CD4-positive, alpha-beta T cell treated with Interferon gamma for 1 hour (primary cell): ENCODE data around the gene SPTB.

Experiments
- DNase-seq: peaks from one replicate; pipeline ENCODE4 v3.0.0-alpha.2; 2020

The SPTB gene

DNA sequence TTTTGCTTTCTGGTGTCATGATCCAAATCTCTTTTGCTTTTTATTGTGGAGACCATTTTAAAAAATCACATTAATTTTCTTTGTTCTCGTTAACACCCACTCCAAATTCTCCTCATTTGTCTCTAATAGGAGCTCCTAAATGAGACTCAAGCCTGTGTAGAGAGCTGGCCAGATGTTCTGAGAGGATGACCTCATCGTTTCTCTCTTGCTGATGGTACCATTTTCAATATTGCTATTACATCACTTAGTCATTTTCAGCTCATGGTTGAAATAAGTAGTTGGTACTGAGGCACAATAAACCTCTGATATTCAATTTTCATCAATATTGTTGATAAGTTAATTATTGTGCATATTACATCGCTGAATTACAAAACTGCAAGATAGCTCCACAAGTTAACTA, 31.5 kb downstream of the SPTB start:
- no peak for DNase-seq

DNA sequence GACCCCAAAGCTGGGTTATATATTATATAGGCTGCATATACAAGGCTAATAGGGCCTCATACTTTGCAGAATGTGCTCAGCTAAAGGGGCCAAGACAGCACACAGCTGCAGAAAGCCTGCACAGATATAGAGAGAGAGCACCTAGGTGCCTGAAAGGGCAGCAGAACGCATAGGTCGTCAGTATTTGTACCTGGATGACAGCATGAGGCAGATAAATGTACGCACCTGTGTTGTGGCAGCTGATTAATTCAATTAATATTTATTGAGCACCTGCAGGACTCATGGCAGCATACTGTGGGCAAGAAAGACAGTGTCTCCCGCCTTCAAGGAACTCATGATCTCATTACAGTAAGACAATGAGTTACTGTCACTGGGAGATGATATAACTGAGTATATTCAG, 33.4 kb downstream of the SPTB start:
- DNase-seq = no peak

DNA sequence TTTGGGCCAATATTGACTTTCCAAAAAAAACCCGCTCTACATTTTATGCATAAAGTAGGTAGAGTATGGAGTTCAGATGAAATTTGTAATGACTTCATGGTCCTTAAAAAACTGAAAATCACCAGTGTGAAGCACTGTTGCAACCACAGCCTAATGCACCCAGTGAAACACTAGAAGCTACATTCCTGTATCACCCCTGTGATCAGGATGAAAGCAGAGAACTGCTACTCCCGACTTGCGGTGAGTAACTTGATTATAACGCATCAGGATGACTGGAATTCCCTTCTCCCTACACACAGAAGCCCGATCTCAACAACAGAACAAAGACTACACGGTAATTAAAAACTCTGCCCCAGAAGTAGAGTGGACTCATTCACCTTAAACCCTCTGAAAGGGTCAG, 33.8 kb downstream of the SPTB start:
- DNase-seq = no peak

DNA sequence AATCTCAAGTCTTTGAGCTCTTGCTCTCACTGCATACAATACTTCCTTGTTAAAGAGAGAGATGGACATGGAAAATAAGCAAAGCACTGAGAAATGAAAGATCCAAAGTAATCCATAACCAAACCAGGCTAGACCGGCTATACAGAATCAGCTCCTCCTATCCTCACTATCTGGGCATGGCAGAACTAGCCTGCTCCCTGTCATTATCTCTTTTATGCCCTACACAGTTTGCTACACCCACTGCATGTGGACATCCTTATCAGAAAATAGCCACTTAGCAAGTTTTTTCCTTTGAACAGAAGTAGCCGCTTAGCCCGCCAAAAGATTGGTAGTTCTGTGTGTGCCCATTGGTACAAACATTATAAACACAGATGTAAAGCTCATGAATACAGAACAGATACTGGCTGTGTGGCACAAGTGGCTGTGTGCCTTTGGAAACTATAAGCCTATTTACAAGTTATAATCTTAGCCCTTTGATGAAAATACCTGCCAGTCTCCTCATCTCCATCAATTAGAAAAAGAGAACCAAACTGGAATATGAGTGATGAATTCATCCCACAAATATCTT, 34.7 kb downstream of the SPTB start:
- DNase-seq = no peak

DNA sequence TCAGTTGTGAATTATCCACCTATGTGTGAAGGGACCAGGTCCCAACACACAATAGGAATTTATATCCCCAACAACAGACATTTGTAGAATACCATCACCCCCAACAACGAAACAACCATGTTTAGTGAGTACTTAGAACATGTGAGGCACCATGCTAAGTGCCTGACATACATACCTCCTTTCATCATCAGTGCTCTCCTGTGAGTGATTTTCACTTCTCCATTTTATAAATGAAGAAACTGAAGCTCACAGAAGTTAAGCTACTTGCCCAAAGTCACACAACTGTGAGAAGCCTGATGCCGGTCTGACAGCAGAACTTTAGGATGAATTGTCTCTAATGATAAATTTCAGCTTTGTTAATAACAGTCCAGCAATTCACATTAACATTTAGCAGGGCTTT, 35.4 kb downstream of the SPTB start:
- no peak for DNase-seq

DNA sequence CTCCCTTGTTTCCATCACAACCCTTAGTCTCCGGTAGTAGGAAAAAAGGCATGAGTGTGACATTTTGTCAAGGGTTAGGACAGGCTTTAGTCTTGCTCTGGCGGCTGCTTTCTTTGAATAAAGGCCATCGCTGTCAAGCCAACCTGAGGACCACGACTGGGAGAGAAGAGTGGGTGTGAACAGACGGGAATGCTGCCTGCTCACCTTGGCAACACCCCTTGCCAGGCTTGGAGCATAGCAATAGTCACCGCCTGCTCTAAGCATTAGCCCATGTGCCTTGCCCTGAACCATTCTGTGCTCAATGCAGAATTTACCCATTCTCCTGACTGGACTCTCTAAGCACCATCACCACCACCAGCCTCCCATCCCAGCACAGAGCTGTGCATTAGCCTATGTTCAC, 36.2 kb downstream of the SPTB start:
- no peak for DNase-seq

DNA sequence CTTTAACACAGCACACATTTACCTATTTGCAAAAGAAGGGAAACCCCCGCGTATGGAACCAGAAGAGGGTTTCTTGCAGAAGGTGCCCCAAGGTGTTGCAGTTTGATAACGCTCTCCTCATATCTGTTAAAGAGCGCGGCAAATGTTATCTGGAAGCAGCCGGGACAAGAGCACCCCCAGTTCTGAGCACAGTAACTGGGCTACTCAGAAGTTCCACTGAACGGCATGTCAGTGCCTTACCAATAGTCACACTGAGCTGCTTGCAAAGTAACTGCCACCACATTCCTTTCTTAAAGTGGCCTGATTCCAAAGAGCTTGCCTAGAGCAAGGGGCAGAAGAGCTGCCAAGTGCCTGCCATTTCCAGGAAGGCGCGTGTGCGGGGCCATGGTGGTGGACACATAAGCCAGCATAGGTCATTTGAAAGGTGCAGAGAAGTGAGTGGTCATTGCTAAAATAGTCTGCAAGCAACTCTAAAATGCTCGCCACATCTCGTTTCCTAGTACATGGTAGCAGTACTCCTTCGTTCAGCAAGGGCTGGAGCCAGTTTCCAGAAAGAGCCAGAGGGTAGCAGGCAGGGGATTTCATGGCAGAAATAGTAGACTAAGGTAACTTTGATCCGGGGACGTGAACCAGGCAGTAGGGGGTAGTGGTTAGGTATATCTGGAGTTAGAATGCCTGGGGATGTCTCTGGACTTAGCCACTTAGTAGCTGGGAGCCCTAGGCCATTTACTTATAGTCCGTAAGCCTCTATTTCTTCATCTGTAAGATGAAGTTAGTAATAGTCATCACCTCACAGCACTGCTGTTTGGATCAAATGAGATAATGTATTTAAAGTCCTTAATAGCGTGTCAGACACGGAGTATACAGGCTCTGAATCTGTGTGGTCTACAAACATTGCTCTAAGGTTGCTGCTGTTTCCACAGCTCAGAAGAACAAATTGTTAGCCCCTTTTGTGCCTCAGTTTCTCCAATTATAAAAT, 37.6 kb downstream of the SPTB start:
- DNase-seq = no peak

DNA sequence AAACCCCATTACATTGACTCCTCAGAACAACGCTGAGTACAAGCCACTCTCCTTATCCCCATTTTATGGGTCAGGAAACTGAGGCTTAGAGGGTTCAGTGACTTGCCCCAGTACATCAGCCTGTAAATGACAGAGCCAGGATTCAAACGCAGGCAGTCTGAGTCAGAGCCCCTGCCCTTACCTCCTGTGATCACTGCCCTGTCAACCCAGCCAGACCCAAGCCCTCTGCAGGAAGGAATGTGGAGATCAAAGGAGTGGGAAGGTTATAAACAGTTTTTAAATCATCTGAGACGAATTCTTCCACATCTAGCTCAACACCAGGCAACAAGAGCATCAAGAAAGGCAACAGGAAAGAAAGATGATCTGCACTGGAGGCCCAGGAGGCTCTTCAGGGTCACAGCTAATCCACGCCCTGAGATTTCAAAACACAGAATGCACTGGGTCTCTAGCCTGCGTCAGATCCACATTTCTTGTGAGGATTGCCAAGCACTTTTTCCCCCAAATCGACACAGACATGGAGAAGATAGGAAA, 38.5 kb downstream of the SPTB start:
- no peak for DNase-seq

DNA sequence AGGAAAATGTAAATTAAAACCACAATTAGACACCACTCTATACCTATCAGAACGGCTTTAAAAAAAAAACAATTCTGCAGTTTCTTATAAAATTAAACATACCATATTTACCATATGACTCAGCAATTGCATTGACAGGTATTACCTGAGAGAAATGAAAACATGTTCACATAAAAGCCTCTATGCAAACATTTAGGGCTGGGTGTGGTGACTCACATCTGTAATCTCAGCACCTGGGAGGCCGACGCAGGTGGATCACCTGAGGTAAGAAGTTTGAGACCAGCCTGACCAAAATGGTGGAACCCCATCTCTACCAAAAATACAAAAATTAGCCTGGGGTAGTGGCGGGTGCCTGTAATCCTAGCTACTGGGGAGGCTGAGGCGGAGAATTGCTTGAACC, 41.1 kb downstream of the SPTB start:
- DNase-seq = no peak

DNA sequence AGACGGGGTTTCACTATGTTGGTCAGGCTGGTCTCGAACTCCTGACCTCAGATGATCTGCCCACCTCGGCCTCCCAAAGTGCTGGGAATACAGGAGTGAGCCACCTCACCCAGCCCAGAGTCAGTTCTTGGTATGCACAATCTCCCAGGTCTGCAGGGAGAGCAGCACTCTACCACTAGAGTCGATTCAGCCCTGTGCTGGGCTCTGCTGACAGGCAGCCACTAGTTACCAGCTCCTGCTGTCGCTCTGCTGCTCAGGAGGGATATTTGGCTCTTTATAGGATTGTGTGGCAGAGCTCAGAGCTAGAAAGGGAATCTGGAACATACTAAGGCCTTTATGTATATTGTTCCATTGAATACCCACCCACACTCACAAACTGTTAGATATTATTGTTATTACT, 44.3 kb downstream of the SPTB start:
- DNase-seq = no peak

DNA sequence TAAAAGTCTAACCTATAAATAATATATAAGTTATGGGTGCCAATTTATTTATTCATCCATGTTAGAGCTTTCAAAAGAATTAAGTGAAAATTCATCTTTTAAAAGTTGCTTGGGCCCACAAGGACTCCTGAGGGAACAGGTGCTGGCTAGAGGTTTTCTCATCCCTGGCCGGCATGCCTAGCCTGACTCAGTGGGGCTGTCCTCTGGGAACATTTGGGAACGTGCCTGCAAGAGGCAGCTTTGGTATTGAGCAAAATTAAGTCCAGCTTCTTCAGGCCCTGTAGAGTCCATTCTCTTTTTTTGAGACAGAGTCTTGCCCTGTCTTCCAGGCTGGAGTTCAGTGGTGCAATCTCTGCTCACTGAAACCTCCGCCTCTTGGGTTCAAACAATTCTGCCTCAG, 44.7 kb downstream of the SPTB start:
- no peak for DNase-seq

DNA sequence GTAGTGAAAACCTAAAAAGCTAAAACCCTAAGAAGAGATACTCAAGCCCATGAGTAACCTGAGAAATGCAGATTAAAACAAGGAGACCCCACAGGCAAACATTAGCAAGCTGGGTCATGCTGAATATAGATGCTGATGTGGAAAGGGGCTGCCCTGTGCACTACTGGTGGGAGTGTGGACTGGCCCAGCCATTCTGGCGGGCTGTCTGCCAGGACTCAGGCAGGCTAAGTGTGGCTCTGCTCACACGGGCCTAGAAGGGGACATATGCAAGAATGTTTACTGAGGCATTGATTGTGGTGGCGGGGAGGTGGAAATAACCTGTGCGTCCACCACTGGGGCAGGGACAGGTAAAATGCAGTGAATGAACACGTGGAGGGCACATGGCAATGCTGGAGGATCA, 48.3 kb downstream of the SPTB start:
- DNase-seq = no peak

DNA sequence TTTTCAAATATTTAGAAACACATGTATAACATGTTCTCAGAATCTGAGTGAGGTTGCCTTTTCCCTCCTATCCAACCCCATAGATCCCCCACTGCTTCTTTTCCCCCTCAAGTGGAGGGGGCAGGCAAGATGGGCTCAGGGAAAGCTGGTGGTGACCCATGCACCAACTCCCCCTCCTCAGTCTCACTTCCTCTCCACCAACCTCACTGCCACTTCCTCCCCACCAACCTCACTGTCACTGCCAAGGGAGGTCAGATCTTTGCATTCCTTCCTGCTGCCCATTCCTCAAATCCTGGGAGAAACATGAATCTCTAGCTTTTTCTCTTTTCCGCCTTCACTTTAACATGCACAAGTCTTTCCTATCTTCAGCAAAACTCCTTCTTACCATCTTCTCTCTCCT, 48.7 kb downstream of the SPTB start:
- no peak for DNase-seq

DNA sequence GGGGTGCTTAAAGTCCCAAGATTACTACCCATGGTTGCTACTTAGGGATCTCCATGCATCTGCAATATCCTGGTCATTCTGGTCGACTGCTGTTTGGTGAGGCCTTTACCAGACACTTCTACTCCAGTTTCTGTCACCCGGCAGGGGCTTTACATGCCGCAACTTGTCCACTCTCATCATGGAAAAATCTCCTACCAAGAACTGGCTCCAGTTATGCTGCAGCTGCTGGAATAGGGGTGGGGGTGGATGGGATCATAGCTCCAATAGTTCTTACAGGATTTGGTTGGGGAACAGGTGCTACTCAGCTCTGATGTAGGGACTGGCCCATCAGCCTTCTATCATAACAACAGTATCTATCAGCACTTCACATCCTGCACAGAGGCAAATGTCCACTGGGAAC, 51.6 kb downstream of the SPTB start:
- no peak for DNase-seq

DNA sequence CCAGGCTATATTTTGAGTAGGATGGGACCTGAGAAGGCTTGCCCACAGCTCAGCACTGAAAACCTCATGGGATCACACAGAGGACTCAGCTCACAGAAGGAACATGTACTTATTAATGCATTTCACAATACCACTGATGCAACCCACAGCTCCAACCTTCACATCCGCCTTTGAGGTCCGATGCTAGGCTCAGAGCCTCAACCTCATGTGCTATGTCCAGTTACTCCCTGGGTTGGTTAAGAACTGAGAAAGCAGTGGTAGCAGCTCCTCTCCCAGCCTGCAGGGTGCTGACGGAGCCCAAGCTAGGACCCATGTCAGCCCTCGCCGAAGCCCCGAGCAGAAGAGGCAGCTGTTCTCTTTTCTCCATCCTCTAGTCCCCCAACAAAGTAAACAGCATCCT, 52.9 kb downstream of the SPTB start:
- peak; percentile 18 for DNase-seq

DNA sequence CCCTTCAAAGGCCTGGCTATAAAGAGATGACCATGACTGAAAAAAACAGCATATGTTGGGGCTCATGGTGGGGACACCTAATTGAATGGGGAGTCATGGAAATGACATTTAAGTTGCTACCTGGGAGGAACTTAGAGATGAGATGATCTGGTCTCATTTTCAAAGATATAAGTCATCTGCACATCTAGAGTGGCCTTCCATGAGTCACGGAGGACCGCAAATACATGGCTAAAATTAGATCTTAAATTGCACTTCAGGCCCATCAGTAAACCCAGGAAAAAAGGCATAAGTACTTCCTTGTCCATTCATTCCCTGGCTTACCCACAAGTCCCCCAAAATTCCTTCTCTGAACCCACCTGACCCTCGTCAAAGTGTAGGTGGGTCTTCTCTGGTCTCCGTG, 53.4 kb downstream of the SPTB start:
- no peak for DNase-seq

DNA sequence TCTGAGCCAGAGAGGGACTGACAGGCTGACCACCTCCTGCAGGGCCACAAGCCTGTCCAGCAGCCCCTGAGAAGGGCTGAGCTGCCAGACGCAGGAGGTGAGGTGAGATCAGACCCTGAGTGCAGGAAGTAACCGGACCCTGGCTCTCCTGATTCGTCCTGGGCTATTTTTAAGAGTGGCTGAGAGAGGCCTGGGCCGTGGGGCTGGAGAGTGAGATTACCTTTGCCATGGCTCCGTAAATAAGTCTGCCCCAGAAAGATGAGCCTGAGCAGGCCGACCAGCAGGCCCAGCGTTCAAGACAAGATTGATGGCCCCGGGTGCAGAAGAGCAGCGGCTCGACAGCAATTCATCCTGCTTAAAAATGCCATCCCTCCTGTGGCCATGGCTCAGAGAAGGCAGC, 54.2 kb downstream of the SPTB start:
- DNase-seq = no peak

DNA sequence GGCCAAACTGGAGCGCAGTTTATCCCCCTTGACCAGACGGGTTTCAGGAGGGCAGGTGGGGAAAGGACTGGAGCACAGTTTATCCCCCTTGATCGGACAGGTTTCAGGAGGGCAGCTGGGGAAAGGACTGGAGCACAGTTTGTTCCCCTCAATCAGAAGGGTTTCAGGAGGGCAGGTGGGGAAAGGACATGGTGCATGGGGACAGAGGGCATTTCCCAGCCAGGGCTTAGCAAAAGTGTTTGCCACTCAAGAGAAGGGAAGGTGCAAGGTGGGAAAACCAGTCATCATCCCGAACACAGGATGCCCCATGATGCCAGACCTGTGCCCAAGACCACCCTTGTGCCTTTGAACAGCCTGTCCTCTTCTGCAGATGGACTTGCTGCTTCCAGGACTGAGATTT, 54.7 kb downstream of the SPTB start:
- no peak for DNase-seq

DNA sequence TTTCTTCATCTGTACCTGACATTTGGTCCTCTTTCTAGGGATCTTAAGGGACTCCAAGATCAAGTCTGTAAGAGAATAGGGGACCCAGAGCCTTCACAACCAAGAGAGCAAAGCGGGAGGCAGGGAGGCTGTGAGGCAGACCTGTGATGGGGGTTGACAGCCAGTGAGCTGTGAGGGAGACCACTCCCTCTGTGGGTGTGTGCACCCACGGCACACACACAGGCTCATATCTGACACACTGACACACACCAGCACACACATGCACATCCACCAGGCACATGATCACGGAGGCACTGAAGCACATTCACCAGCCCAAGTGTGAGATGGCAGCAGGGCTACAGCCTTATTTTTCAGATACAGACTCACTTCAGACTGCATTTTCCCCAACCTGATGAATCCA, 55.2 kb downstream of the SPTB start:
- DNase-seq = no peak

DNA sequence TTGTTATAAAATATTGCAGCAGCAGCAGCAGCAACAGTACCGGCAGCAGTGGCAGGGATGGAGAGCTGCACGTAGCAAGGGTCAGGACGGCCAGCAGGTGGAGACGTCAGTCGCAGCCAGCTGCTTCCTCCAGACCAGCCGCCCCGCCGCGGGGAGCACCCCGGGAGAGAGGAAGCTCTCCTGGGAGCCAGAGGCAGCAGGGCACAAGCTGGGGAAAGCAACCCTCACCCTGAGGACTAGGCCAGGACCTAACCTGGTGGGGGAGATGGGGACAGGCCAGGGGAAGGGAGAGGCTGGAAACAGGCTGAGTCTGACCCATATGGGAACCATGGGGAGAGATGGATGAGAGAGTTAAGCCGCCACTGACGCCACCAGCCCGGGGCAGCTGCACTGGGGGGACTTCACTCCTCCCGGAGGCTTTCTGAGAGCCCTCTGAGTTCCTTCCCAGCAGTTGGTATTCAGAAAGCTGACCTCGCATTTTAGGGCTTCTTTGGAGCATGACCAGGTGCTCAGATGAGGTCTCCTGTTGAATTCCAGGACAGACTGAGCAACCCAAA, 56.3 kb downstream of the SPTB start:
- peak; percentile 65 for DNase-seq

DNA sequence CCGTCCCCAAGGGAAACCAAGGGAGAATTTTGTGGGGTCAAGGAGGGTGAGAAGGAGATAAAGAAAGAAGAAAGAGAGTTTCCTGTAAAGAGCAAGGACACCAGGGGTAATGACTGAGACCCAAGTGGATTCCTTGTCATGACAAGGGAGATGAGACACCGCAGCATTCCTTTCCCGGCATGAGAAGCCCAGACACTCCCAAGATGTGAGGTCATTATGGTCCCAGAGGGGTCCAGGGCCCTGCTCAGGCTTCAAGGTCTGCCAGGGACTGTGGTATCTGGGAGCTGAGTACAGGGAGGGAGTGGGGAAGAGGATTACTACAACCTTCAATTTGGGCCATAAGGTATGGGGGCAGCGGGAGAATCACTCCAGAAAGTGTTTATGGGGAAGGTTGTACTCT, 58.1 kb downstream of the SPTB start:
- no peak for DNase-seq

DNA sequence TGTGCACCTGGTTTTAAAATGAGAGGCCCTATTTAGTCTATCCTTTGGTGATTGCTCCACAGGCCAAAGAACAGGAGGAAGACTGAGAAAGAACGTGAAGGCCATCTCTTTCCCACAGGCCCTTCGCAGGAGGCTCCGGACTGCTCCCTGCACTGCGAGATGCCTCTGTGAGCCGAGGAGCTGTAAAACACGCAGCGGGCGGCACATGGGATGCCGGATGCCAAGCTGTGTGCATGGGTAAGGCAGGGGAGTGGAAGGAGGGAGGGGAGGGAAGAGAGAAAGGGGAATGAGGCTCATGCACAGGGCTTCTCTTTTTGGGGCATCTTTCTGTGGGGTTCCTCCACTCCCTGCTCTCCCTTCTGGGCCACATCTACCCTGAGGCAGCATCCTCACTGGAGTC, 61.6 kb downstream of the SPTB start:
- no peak for DNase-seq

DNA sequence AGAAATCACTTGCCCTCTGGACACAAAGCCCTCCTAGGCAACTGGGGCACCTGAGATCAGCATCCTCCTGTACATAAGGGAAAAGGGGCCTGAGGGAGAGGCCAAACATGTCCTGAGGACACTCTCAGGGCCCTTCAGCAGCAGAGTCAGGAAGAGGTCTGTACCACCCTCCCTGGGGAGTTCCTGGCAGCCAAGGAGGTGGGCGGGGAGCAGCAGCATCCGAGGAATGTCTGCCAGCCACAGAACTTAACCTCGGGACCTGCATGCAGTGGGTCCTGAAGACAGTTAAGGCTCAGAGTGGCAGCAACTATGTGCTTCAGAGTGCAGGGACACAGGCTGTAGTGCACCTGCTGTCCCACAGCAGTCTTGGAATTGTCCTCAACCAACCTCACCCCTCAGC, 62.1 kb downstream of the SPTB start:
- DNase-seq = no peak

DNA sequence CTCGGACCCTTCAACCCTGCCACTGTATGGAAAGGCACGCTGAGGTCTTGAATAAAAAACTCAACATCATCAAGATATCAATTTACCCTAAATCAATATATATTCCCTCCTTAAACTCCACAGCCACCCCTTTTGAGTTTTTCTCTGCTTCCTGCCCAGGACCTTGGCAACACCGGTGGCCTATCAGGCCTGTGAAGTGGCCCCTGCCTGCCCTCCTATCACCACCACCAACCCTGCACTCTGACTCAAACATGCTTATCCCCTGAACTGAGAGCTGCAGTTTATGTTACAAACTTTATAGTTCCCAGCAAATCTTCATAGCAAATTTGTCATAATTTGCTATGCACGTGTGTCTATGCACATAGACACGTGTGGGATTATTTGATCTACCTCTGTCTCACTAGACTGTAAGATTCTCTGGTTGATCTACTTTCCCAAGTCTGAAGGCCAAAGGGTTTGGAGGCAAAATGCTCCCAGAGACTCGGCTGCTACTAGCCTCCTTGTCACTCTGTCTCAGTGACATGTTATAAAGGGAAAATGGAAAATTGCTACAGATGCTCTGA, 63.4 kb downstream of the SPTB start:
- no peak for DNase-seq
